Progenitor cell of endocrine pancreas (in vitro differentiated cells): Measurements from ENCODE around the gene HS3ST5. TPM values are rescaled to one million over a fixed set of nuclear protein-coding genes. Genes with fewer than 3 reads are reported as not detected.

Experiments
- DNase-seq: peaks from one replicate; pipeline ENCODE4 v3.0.0; 2021; ENCODE audit warnings: low spot score; ENCODE audit not compliant: unreplicated experiment
- H3K27ac Mint-ChIP-seq: 2 replicates; pipeline ENCODE4 v1.8.0; 2021; ENCODE audit warnings: mild to moderate bottlenecking, moderate library complexity, mixed read lengths
- H3K27me3 Mint-ChIP-seq: 2 replicates; pipeline ENCODE4 v1.8.0; 2021; ENCODE audit warnings: mixed read lengths
- H3K36me3 Mint-ChIP-seq: 2 replicates; pipeline ENCODE4 v1.8.0; 2022; ENCODE audit warnings: mixed read lengths; ENCODE audit not compliant: insufficient read depth
- H3K4me1 Mint-ChIP-seq: 2 replicates; pipeline ENCODE4 v1.8.0; 2021; ENCODE audit warnings: low read depth, mixed read lengths
- H3K4me3 Mint-ChIP-seq: 2 replicates; pipeline ENCODE4 v1.8.0; 2021; ENCODE audit warnings: low read depth, mild to moderate bottlenecking, moderate library complexity, mixed read lengths
- H3K9me3 Mint-ChIP-seq: 2 replicates; pipeline ENCODE4 v1.8.0; 2021; ENCODE audit warnings: low read depth, mixed read lengths
- total RNA-seq: library from RNA; stranded (reverse); gene quantifications from 2 replicates; pipeline ENCODE4 v1.2.1, GENCODE V29; 2021
- TF ChIP-seq, protein P1 (sequence below): fragments of 200-600 bp; sonication (generic); IDR thresholded peaks from one replicate; pipeline ENCODE4 v1.5.0; 2021; ENCODE audit warnings: antibody characterized with exemption, mild to moderate bottlenecking; ENCODE audit not compliant: unreplicated experiment

The HS3ST5 gene
- total RNA-seq, 1 donor from 2014 or later = 0.31 TPM

- H3K27ac Mint-ChIP-seq = peak overlapping the region; percentile 83
- TF ChIP-seq, protein P1, sequence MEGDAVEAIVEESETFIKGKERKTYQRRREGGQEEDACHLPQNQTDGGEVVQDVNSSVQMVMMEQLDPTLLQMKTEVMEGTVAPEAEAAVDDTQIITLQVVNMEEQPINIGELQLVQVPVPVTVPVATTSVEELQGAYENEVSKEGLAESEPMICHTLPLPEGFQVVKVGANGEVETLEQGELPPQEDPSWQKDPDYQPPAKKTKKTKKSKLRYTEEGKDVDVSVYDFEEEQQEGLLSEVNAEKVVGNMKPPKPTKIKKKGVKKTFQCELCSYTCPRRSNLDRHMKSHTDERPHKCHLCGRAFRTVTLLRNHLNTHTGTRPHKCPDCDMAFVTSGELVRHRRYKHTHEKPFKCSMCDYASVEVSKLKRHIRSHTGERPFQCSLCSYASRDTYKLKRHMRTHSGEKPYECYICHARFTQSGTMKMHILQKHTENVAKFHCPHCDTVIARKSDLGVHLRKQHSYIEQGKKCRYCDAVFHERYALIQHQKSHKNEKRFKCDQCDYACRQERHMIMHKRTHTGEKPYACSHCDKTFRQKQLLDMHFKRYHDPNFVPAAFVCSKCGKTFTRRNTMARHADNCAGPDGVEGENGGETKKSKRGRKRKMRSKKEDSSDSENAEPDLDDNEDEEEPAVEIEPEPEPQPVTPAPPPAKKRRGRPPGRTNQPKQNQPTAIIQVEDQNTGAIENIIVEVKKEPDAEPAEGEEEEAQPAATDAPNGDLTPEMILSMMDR = no peak
- DNase-seq = no peak
- H3K4me3 Mint-ChIP-seq = no peak overlapping the region
- H3K9me3 Mint-ChIP-seq = no peaks in the 10 kb centered on the region
- no peaks in the 10 kb centered on the region for H3K27me3 Mint-ChIP-seq
- no peaks in the 10 kb centered on the region for H3K36me3 Mint-ChIP-seq
- H3K4me1 Mint-ChIP-seq = peaks cover 17% of the 10 kb centered on the region
Measured at GRCh38 chr6:114376611-114377175, 33.9 kb upstream of the HS3ST5 start.

GRCh38 chr6:114375541-114376192, 32.8 kb upstream of the HS3ST5 start:
- Mint-ChIP-seq H3K9me3 (no peaks in the 10 kb centered on the region), H3K4me3 (no peak overlapping the region), H3K36me3 (no peaks in the 10 kb centered on the region), H3K27me3 (no peaks in the 10 kb centered on the region), H3K27ac (no peak overlapping the region), H3K4me1 (peaks cover 19% of the 10 kb centered on the region)
- DNase-seq = no peak
- TF ChIP-seq, protein P1 = no peak

DNA sequence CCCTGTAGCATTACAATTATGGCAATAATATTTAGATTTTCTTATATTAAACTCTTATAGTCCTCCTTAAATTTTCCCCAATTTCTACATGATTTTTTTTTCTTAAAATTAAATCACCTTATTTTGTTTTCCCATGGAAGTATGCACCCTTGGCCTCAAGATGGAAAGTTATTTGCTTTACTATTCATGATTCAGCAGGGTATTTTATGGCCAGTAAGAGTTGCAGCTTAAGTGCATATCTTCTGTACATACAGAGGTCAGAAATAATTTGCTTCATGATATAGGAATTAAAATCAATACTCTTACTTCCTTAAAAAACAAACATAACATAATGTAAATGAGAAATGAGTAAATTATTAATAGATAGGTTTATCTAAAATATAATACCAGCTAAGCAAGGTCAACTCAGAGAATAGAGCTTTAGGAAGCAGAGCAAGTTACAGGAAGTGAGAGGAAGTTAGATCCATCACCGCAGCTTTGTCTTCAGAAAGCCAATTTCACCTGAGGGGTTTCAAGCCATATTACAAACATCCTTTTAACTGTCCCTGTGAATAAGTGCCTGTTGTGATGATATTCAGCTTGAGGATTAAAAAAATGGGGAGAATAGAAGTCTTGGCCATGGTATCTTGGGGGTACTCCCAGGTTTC, 24.6 kb upstream of the HS3ST5 start:
- Mint-ChIP-seq H3K27ac (no peak overlapping the region), H3K36me3 (no peaks in the 10 kb centered on the region), H3K4me1 (peaks cover 7% of the 10 kb centered on the region), H3K9me3 (no peaks in the 10 kb centered on the region), H3K27me3 (no peaks in the 10 kb centered on the region), H3K4me3 (no peak overlapping the region)
- DNase-seq = no peak
- TF ChIP-seq, protein P1 = no peak

GRCh38 chr6:114366899-114367298, 24.1 kb upstream of the HS3ST5 start:
- DNase-seq = no peak
- Mint-ChIP-seq H3K27ac (no peak overlapping the region), H3K9me3 (no peaks in the 10 kb centered on the region), H3K36me3 (no peaks in the 10 kb centered on the region), H3K27me3 (no peaks in the 10 kb centered on the region), H3K4me1 (peaks cover 5% of the 10 kb centered on the region), H3K4me3 (no peak overlapping the region)
- TF ChIP-seq, protein P1 = no peak

GRCh38 chr6:114364301-114364700, 21.5 kb upstream of the HS3ST5 start:
- H3K4me1 Mint-ChIP-seq = peaks cover 3% of the 10 kb centered on the region
- no peaks in the 10 kb centered on the region for H3K9me3 Mint-ChIP-seq
- no peak overlapping the region for H3K4me3 Mint-ChIP-seq
- no peak for DNase-seq
- TF ChIP-seq, protein P1 = no peak
- H3K27ac Mint-ChIP-seq = no peak overlapping the region
- H3K36me3 Mint-ChIP-seq = no peaks in the 10 kb centered on the region
- H3K27me3 Mint-ChIP-seq = no peaks in the 10 kb centered on the region
